Nephron progenitor cell (in vitro differentiated cells): ENCODE measurements around the gene IL17RC.

Experiments
- DNase-seq: peaks from one replicate; pipeline ENCODE4 v3.0.0; 2021
- H3K27ac Mint-ChIP-seq: 2 replicates; pipeline ENCODE4 v1.8.0; 2021; ENCODE audit warnings: mild to moderate bottlenecking, moderate library complexity, mixed read lengths
- H3K27me3 Mint-ChIP-seq: 2 replicates; pipeline ENCODE4 v1.8.0; 2021; ENCODE audit warnings: mild to moderate bottlenecking, low read depth, mixed read lengths; ENCODE audit not compliant: poor library complexity
- H3K36me3 Mint-ChIP-seq: 2 replicates; pipeline ENCODE4 v1.8.0; 2021; ENCODE audit warnings: low read depth, mixed read lengths
- H3K4me1 Mint-ChIP-seq: 2 replicates; pipeline ENCODE4 v1.8.0; 2021; ENCODE audit warnings: mixed read lengths
- H3K4me3 Mint-ChIP-seq: 2 replicates; pipeline ENCODE4 v1.8.0; 2021; ENCODE audit warnings: mild to moderate bottlenecking, moderate library complexity, mixed read lengths
- H3K9me3 Mint-ChIP-seq: 2 replicates; pipeline ENCODE4 v1.8.0; 2021; ENCODE audit warnings: mild to moderate bottlenecking, moderate library complexity, mixed read lengths
- TF ChIP-seq, protein P1 (sequence below): fragments of 200-600 bp; sonication (generic); IDR thresholded peaks from 2 replicates; pipeline ENCODE4 v1.5.0; 2021; ENCODE audit warnings: antibody characterized with exemption

The IL17RC gene

DNA sequence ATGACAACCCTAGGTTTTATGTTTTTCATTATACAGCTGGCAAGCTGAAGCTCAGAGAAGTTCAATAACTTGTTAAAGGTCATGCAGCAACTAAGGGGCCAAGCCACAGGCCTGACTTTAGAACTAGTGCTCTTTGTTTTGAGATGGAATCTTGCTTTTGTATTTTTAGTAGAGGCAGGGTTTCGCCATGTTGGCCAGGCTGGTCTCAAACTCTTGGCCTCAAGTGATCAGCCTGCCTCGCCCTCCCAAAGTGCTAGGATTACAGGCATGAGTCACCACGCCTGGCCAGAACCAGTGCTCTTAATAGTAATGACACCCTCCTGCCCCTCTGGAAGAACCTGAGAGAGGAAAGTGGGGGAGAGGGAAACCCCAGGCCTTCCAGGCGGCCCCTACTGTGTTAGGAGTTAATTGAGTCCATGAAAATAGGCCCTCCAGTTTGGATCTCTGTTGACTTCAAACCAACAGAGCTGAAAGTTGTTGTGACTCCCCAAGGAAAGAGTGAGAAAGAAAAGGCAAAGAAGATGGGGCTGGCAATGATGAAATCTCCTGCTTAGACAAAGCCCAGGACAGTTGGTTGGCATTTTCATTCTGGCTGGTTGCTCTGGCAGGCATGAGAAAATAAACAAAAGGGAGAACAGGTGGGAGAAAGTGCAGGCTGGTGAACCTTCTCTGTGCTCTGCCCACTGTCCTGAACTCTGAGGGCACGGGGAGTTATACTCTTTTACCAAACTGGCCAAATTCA, 38.9 kb downstream of the IL17RC start:
- Mint-ChIP-seq H3K4me1 (peaks cover 38% of the 10 kb centered on the region), H3K9me3 (no peaks in the 10 kb centered on the region), H3K27me3 (peaks cover 16% of the 10 kb centered on the region), H3K36me3 (no peaks in the 10 kb centered on the region), H3K4me3 (no peak overlapping the region), H3K27ac (peak overlapping the region; percentile 87)
- TF ChIP-seq, protein P1, sequence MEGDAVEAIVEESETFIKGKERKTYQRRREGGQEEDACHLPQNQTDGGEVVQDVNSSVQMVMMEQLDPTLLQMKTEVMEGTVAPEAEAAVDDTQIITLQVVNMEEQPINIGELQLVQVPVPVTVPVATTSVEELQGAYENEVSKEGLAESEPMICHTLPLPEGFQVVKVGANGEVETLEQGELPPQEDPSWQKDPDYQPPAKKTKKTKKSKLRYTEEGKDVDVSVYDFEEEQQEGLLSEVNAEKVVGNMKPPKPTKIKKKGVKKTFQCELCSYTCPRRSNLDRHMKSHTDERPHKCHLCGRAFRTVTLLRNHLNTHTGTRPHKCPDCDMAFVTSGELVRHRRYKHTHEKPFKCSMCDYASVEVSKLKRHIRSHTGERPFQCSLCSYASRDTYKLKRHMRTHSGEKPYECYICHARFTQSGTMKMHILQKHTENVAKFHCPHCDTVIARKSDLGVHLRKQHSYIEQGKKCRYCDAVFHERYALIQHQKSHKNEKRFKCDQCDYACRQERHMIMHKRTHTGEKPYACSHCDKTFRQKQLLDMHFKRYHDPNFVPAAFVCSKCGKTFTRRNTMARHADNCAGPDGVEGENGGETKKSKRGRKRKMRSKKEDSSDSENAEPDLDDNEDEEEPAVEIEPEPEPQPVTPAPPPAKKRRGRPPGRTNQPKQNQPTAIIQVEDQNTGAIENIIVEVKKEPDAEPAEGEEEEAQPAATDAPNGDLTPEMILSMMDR = no peak
- no peak for DNase-seq

DNA sequence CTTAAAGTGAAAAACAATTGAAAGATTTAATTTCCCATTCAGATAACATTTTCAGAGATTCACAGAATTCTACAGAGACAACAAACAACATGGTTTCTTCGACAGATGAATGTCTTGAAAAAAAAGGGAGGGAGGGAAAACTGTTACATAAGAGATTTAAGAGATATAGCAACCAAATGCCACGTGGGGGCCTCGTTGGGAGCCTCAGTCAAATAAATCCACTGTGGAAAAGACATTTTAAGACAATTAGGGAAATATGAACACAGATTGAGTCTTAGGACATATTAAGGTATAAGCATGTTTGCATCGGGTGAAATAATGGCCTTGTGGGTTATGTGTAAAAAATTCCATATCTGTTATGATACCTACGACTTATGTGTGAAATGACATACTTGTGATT, 40.3 kb downstream of the IL17RC start:
- DNase-seq = no peak
- Mint-ChIP-seq H3K27me3 (peaks cover 16% of the 10 kb centered on the region), H3K27ac (no peak overlapping the region), H3K4me1 (peaks cover 28% of the 10 kb centered on the region), H3K36me3 (no peaks in the 10 kb centered on the region), H3K9me3 (no peaks in the 10 kb centered on the region), H3K4me3 (no peak overlapping the region)
- TF ChIP-seq, protein P1 = no peak

DNA sequence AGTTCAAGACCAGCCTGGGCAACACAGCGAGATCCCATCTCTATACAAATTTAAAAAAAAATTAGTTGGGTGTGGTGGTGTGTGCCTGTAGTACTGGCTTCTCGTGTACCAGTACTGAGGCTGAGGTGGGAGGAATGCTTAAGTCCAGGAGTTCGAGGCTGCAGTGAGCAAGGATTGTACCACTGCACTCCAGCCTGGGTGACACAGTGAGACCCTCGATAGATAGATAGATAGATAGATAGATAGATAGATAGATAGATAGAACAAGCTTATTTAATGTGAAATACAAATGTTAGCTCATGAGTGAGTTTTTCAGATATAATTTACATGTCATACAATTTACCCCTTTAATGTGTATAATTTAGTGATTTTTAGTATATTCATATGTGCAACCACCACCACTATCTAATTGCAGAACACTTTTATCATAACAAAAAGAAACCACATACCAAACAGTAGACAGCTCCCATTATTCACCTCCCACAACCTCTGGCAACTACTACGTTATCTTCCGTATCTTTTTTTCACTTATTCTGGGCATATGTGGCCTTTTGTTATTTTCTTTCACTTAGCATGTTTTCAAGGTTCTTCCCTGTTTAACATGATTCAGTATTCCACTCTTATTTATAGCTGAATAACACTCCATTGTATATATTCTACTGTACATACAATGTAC, 48.4 kb downstream of the IL17RC start:
- no peaks in the 10 kb centered on the region for H3K4me1 Mint-ChIP-seq
- peaks cover 41% of the 10 kb centered on the region for H3K36me3 Mint-ChIP-seq

DNA sequence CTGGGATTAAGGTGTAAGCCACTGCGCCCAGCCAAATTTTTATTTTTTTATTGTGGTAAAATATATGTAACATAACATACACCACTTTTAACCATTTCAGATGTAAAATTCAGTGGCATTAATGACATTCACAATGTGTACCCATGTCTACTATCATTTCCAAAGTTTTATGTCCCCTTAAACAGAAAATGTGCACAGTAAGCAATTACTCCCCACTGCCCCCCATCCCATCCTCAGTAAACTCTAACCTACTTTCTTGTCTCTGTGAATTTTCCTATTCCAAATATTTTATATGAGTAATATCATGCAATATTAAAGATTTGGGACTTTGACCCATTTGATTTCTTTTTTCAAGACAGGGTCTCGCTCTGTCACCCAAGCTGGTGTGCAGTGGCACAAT, 49.9 kb downstream of the IL17RC start:
- no peak for DNase-seq

More for the DNA sequence above, 48.4 kb downstream of the IL17RC start:
- Mint-ChIP-seq H3K4me3 (no peak overlapping the region), H3K27ac (no peak overlapping the region), H3K27me3 (peaks cover 3% of the 10 kb centered on the region), H3K9me3 (no peaks in the 10 kb centered on the region)
- no peak for DNase-seq
- TF ChIP-seq, protein P1 = no peak

DNA sequence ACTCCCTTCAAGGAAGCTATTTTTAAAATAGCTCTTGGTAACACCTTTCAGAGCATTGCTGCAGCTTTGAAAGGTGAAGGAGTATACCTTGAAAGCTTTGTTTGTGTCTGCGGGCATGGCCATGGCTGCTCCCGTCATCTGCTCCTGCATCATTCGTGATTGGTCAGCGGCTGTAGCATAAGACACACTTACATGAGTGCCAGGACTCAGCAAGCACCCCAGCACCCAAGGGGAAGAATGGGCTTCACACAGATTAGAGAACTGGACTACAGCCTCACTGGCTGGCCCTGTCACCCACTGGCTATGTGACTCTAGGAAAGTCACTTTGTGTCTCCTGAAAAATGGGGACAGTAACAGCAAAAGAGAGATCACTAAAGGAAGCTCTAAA, 52.7 kb downstream of the IL17RC start:
- Mint-ChIP-seq H3K36me3 (peaks cover 67% of the 10 kb centered on the region), H3K4me3 (no peak overlapping the region), H3K27me3 (peaks cover 3% of the 10 kb centered on the region), H3K4me1 (no peaks in the 10 kb centered on the region), H3K27ac (no peak overlapping the region), H3K9me3 (no peaks in the 10 kb centered on the region)
- DNase-seq = no peak
- TF ChIP-seq, protein P1 = no peak

More for the DNA sequence above, 49.9 kb downstream of the IL17RC start:
- H3K27me3 Mint-ChIP-seq = peaks cover 3% of the 10 kb centered on the region
- H3K4me3 Mint-ChIP-seq = no peak overlapping the region
- no peak overlapping the region for H3K27ac Mint-ChIP-seq
- H3K36me3 Mint-ChIP-seq = peaks cover 53% of the 10 kb centered on the region
- H3K4me1 Mint-ChIP-seq = no peaks in the 10 kb centered on the region
- TF ChIP-seq, protein P1 = no peak
- no peaks in the 10 kb centered on the region for H3K9me3 Mint-ChIP-seq
